Suprapubic skin (tissue), 4 donors: ENCODE measurements around the gene LEF1.

Experiments
- CTCF ChIP-seq, 2 donors: fragments of 200-600 bp in 1 of 2; fragments of 450-650 bp in 1 of 2; sonication (generic) in 1 of 2; IDR thresholded peaks; one replicate each; pipeline ENCODE4 v1.5.1; 2016 to 2019; ENCODE audit warnings: antibody characterized with exemption in 2 of 2, mild to moderate bottlenecking in 1 of 2, moderate library complexity in 1 of 2
- EP300 ChIP-seq: sonication (generic); formaldehyde crosslinking; IDR thresholded peaks from one replicate; pipeline ENCODE4 v1.6.1; 2017; ENCODE audit warnings: antibody characterized with exemption
- POLR2A ChIP-seq, 2 donors: fragments of 450-650 bp; IDR thresholded peaks; one replicate each; pipeline ENCODE4 v1.6.1; 2017; ENCODE audit warnings: antibody characterized with exemption in 2 of 2, mild to moderate bottlenecking in 2 of 2, moderate library complexity in 2 of 2
- POLR2AphosphoS5 ChIP-seq, 3 donors: sonication (generic); formaldehyde crosslinking; IDR thresholded peaks; one replicate each; pipeline ENCODE4 v1.6.1; 2017; ENCODE audit warnings: antibody characterized with exemption in 3 of 3

GRCh38 chr4:108205859-108206258, 37.1 kb upstream of the LEF1 start:
- TF ChIP-seq POLR2AphosphoS5 (IDR thresholded peaks at IDR 0.05) (no peak), CTCF (IDR thresholded peaks at IDR 0.05) (no peak), POLR2A (IDR thresholded peaks at IDR 0.05) (no peak), EP300 (no peak)
